ENCODE results near the gene STRN3.
"Not testable (repeated sequence)": the region's sequence is repeated elsewhere in the genome, so short reads cannot be mapped to it uniquely, and the experiment has no call there.

STRN3 gene

GRCh38 chr14:31004007-31004406 lies 22.2 kb downstream of the STRN3 start:
- not testable (repeated sequence) for DNase-seq (ENCODE audit: low spot score); FAIRE-seq

GRCh38 chr14:31003284-31003683 lies 22.9 kb downstream of the STRN3 start:
- DNase-seq (ENCODE audit: low spot score) (no peak), FAIRE-seq (no peak)

DNA sequence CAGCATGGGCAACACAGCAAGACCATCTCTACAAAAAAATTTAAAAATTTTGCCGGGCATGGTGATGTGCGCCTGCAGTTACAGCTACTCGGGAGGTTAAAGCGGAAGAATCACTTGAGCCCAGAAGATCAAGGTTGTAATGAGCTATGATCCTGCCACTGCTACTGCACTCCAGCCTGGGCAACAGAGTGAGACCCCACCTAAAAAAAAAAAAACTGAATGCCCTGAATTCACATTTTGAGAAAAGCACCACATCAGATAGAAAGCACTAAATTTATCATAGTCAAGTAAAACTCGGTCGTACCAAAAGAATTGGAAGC lies 24.9 kb downstream of the STRN3 start:
- DNase-seq (ENCODE audit: low spot score) = no peak
- FAIRE-seq = no peak

- DNase-seq (ENCODE audit: low spot score) (no peak), FAIRE-seq (no peak)
These were observed 25.4 kb downstream of the STRN3 start for GRCh38 chr14:31000629-31001338.

DNA sequence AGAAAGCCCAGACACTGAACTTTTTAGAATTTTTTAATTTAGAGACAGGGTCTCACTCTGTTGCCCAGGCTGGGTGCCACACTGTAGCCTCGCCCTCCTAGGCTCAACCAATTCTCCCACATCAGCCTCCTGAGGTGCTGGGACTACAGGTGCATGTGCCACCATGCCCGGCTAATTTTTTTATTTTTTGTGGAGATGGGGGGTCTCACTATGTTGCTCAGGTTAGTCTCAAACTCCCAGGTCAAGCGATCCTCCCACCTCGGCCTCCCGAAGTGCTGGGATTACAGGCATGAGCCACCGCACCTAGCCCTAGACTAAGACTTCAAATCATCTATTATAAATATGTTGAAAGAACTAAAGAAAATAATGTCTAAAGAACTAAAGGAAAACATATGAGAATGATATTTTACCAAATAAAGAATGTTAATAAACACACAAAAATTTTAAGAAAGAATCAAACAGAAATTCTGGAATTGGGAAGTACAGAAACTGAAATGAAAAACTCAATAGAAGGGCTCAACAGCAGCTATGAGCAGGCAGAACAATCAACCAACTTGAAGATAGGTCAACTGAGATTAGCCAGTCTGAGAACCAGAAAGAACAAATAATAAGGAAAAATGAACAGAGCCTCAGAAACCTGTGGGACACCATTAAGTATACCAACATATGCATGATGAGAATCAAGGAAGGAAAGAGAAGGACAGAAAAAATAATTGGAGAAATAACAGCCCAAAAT lies 27.0 kb downstream of the STRN3 start:
- no peak for FAIRE-seq
- DNase-seq (ENCODE audit: low spot score) = no peak

GRCh38 chr14:30998100-30998706 lies 28.0 kb downstream of the STRN3 start:
- DNase-seq (ENCODE audit: low spot score) (no peak), FAIRE-seq (no peak)

GRCh38 chr14:30996892-30997659 lies 29.1 kb downstream of the STRN3 start:
- no peak for DNase-seq (ENCODE audit: low spot score)
- no peak for FAIRE-seq

- FAIRE-seq = no peak
- DNase-seq (ENCODE audit: low spot score) = no peak
These were observed 30.5 kb downstream of the STRN3 start for GRCh38 chr14:30995689-30996088.

- no peak for FAIRE-seq
- DNase-seq (ENCODE audit: low spot score) = no peak
These were observed 31.2 kb downstream of the STRN3 start for GRCh38 chr14:30994681-30995620.

DNA sequence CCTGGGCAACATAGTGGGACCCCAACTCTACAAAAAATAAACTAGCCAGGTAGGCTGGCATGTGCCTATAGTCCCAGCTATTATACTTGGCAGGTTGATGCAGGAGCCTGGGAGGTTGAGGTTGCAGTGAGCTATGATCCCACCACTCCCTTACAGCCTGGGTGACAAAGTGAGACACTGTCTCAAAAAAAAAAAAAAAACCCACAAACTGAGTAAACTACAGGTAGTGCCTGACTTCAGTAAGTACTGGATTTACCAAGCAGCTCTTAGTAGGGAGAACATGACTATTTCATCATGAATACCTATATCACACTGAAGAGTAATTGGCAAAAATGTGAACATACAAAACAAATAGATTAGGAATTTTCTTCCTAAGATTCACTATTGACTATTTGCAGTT lies 33.1 kb downstream of the STRN3 start:
- DNase-seq (ENCODE audit: low spot score) = no peak
- no peak for FAIRE-seq

DNA sequence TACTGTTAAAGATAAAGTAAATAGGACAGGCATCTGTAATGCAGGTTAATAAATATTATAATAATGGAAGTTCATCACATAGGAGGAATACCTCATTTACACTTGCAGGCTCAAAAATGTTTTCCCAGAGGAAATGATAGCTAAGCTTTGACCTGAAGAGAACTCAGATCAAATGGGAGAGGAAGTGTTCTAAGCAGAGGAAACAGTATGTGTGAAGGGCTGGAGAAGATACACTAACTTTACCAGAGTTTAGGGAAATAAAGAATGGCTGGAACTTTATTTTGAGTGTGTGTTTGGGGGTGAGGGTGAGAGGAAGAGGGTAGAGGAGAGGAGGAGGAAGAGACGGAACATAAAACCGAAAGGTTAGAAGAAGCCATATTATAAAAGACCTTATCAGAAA lies 34.8 kb downstream of the STRN3 start:
- DNase-seq (ENCODE audit: low spot score) (no peak), FAIRE-seq (no peak)

GRCh38 chr14:30990770-30991169 lies 35.4 kb downstream of the STRN3 start:
- FAIRE-seq (no peak), DNase-seq (ENCODE audit: low spot score) (no peak)

GRCh38 chr14:30988509-30988908 lies 37.7 kb downstream of the STRN3 start:
- FAIRE-seq = no peak
- no peak for DNase-seq (ENCODE audit: low spot score)

- DNase-seq (ENCODE audit: low spot score) (no peak), FAIRE-seq (no peak)
These were observed 40.4 kb downstream of the STRN3 start for GRCh38 chr14:30985796-30986195.

- FAIRE-seq = no peak
- DNase-seq (ENCODE audit: low spot score) = no peak
These were observed 42.3 kb downstream of the STRN3 start for GRCh38 chr14:30983858-30984257.

GRCh38 chr14:30982533-30982932 lies 43.6 kb downstream of the STRN3 start:
- DNase-seq (ENCODE audit: low spot score) (no peak), FAIRE-seq (no peak)

- FAIRE-seq (no peak), DNase-seq (ENCODE audit: low spot score) (no peak)
These were observed 45.2 kb downstream of the STRN3 start for GRCh38 chr14:30980980-30981379.

DNA sequence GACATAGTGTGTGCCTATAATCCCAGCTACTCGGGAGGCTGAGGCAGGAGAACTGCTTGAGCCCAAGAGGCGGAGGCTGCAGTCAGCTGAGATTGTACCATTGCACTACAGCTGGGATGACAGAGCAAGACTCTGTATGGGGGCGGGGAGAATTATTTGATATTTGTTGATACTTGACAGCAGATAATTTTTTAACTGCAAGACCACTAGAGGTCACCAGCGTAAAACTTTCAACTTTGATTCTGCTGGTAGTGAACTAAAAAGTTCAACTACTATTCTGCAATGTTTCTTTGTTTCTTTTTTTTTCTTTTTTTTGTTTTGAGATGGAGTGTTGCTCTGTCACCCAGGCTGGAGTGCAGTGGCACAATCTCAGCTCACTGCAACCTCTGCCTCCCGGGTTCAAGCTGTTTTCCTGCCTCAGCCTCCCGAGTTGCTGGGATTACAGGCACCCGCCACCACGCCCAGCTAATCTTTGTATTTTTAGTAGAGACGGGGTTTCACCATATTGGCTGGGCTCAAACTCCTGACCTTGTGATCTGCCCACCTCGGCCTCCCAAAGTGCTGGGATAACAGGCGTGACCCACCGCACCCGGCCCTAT lies 46.0 kb downstream of the STRN3 start:
- DNase-seq (ENCODE audit: low spot score) = peak; percentile 40
- FAIRE-seq = not testable (repeated sequence)

- FAIRE-seq = no peak
- DNase-seq (ENCODE audit: low spot score) = no peak
These were observed 48.4 kb downstream of the STRN3 start for GRCh38 chr14:30977752-30978151.

GRCh38 chr14:30974628-30975027 lies 51.6 kb downstream of the STRN3 start:
- no peak for DNase-seq (ENCODE audit: low spot score)
- FAIRE-seq = no peak

Measured in urothelium cell line (cell line).